Right lobe of liver (tissue), 6 donors: Measurements from ENCODE around the gene FBXL13. TPM values are rescaled to one million over a fixed set of nuclear protein-coding genes. Genes with fewer than 3 reads are reported as not detected.

Experiments
- ATAC-seq, 4 donors: fragments of 200-7000 bp; cut with Tn5 transposase; one replicate each; pipeline ENCODE4 v1.9.1; 2020; ENCODE audit warnings: mild to moderate bottlenecking in 4 of 4, moderate library complexity in 4 of 4
- DNase-seq, 3 donors: peaks; one replicate each; pipeline ENCODE4 v3.0.0-alpha.2; 2020
- H3K27ac ChIP-seq, 3 donors: fragments of 200-600 bp; one replicate each; pipeline ENCODE4 v1.8.0; 2022
- H3K27me3 ChIP-seq, 2 donors: fragments of 200-600 bp; one replicate each; pipeline ENCODE4 v1.8.0; 2022
- H3K36me3 ChIP-seq, 4 donors: fragments of 200-600 bp; sonication (generic) in 1 of 4; one replicate each; pipeline versions ENCODE4 v1.5.1 to v1.8.0; 2017 to 2022; ENCODE audit warnings: control low read depth in 1 of 4
- H3K4me1 ChIP-seq, 4 donors: fragments of 200-600 bp; sonication (generic) in 1 of 4; one replicate each; pipeline versions ENCODE4 v1.5.1 to v1.8.0; 2017 to 2022; ENCODE audit warnings: control low read depth in 1 of 4
- H3K4me3 ChIP-seq, 3 donors: fragments of 200-600 bp; one replicate each; pipeline ENCODE4 v1.8.0; 2022
- H3K9me3 ChIP-seq, 4 donors: fragments of 200-600 bp; sonication (generic) in 1 of 4; one replicate each; pipeline versions ENCODE4 v1.5.1 to v1.8.0; 2017 to 2022; ENCODE audit warnings: control low read depth in 1 of 4
- POLR2A ChIP-seq: fragments of 450-650 bp; IDR thresholded peaks from one replicate; pipeline ENCODE4 v1.6.1; 2017; ENCODE audit warnings: antibody characterized with exemption, mild to moderate bottlenecking
- WGBS: methylation state at CpG from one replicate; pipeline ENCODE4 v1.1.6; 2018; ENCODE audit warnings: low coverage, low lambda C conversion rate; ENCODE audit not compliant: insufficient coverage; ENCODE audit errors: missing lambda C conversion rate; 5-methylcytosine and 5-hydroxymethylcytosine counted together
- intact Hi-C, 2 donors: fragments of 100-400 bp; cut with DNase I; formaldehyde crosslinking; loops; one replicate each; pipeline versions ENCODE4 v1.11.2 to v1.14.1; 2022
- total RNA-seq, 6 experiments: library from RNA; depleted of rRNA in 2 of 6; stranded (reverse); fragments of >200 nt in 2 of 6; fragmentation: NEBNext Ultra II Directional in 3 of 6; extraction: Animal tissue kit (Norgen Biotek cat#: 25700) in 3 of 6; gene quantifications; one replicate each; pipeline versions ENCODE4 v1.1.0 to v1.2.4, GENCODE V29; 2016 to 2023
- TF ChIP-seq, protein P1 (sequence below), 4 donors: fragments of 200-600 bp in 3 of 4; fragments of 450-650 bp in 1 of 4; IDR thresholded peaks; one replicate each; pipeline versions ENCODE4 v1.5.1 to v1.8.0; 2016 to 2022; ENCODE audit warnings: antibody characterized with exemption in 4 of 4, mild to moderate bottlenecking in 2 of 4
- donor health status: DM: no; HTN: yes; CAD: no.
- donor health status: DM: no; HTN: no; CAD: no.
- donor health status: DM: no; HTN: no; CAD: no.
- donor health status: DM: no; HTN: yes; CAD: no.
- donor health status: DM: no; HTN: yes; CAD: no.

Gene FBXL13
- total RNA-seq, 6 experiments from 2014 or later = 0.12 to 0.31 (median 0.20) TPM; not detected in 2

DNA sequence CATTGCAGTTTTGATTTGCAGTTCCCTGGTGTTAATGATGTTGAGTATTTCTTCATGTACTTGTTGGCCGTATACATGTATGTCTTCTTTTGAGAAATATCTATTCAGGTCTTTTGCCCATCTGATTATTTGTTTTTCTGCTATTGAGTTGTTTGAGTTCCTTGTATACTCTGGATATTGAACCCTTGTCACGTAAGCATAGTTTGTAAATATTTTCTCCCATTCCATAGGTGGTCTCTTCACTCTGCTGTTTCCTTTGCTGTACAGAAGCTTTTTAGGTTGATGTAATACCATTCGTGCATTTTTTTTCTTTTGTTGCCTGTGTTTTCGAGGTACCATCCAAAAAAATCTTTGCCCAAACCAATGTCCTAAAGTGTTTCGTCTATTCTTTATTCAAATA lies 205.4 kb downstream of the FBXL13 start:
- H3K4me3 ChIP-seq = no peak overlapping the region

DNA sequence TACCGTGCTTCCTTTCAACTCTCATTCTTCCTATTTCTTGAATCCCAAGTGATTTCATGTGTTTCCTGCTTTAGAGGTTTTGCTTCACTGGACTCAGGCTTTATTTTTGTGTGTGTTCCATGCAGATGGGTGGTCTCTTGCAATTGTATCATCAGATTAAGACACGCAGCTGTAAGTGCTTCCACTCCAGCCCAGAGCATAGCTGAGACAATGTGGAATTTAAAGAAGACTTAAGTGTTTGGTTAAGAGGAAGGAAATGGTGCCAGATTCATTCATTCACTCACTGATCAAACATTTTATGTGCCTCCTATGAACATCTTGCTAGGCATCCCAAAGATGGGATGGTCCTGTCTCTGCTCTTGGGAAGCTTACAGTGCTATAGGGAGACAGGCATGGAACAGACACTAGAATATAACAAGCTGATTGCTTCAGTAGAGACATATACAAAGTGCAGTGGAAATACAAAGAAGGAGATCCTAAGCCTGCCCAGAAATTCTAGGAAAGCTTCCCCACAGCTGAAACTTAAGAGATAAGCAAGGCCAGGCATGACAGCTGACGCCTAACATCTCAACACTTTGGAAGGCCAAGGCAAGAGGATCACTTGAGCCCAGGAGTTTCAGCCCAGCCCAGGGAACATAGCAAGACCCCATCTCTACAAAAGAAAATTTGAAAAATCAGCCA lies 207.9 kb downstream of the FBXL13 start:
- 66% methylated on average over 3 of the region's 3 CpGs for WGBS
- Histone ChIP-seq H3K36me3 (no peaks in the 10 kb centered on the region), H3K4me1 (no peaks in the 10 kb centered on the region), H3K27ac (no peak overlapping the region), H3K27me3 (no peaks in the 10 kb centered on the region), H3K9me3 (no peaks in the 10 kb centered on the region), H3K4me3 (no peak overlapping the region)
- intact Hi-C loops = no loop called here
- no peak for DNase-seq
- TF ChIP-seq, protein P1, sequence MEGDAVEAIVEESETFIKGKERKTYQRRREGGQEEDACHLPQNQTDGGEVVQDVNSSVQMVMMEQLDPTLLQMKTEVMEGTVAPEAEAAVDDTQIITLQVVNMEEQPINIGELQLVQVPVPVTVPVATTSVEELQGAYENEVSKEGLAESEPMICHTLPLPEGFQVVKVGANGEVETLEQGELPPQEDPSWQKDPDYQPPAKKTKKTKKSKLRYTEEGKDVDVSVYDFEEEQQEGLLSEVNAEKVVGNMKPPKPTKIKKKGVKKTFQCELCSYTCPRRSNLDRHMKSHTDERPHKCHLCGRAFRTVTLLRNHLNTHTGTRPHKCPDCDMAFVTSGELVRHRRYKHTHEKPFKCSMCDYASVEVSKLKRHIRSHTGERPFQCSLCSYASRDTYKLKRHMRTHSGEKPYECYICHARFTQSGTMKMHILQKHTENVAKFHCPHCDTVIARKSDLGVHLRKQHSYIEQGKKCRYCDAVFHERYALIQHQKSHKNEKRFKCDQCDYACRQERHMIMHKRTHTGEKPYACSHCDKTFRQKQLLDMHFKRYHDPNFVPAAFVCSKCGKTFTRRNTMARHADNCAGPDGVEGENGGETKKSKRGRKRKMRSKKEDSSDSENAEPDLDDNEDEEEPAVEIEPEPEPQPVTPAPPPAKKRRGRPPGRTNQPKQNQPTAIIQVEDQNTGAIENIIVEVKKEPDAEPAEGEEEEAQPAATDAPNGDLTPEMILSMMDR (IDR thresholded peaks at IDR 0.05) = no peak
- TF ChIP-seq POLR2A = no peak
- ATAC-seq = no peak

More for the DNA sequence above, 205.4 kb downstream of the FBXL13 start:
- no peak for TF ChIP-seq POLR2A
- TF ChIP-seq, protein P1 (IDR thresholded peaks at IDR 0.05) = no peak
- DNase-seq (no peak), ATAC-seq (no peak)
- Histone ChIP-seq H3K27me3 (no peaks in the 10 kb centered on the region), H3K36me3 (no peaks in the 10 kb centered on the region), H3K4me1 (no peaks in the 10 kb centered on the region), H3K27ac (no peak overlapping the region), H3K9me3 (no peaks in the 10 kb centered on the region)
- intact Hi-C loops = no loop called here
- 63% methylated on average over 5 of the region's 5 CpGs for WGBS

DNA sequence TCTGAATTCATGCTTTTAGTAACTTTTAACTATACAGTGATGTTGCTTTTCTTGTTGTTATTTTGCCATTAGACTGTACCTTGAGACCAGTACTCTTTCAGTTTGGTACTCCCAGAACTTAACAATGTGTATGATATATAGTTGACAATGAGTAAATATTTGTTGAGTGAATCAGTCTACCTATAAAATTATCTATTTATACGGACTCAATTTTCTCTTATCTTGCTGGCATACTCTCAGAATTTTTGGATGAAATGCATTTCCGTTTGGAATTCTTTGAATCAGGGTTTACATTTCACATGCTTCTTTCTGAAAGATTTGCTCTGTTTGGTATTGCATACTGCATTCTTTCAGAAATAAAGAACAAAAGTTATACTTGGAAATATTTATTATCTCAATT lies 209.6 kb downstream of the FBXL13 start:
- DNase-seq (no peak), ATAC-seq (no peak)
- no peak overlapping the region for H3K4me3 ChIP-seq
- 37% methylated on average over 2 of the region's 2 CpGs for WGBS
- no peaks in the 10 kb centered on the region for H3K4me1 ChIP-seq
- no peak overlapping the region for H3K27ac ChIP-seq
- TF ChIP-seq, protein P1 (IDR thresholded peaks at IDR 0.05) = no peak
- TF ChIP-seq POLR2A = no peak
- intact Hi-C loops = no loop called here
- no peaks in the 10 kb centered on the region for H3K9me3 ChIP-seq
- no peaks in the 10 kb centered on the region for H3K27me3 ChIP-seq
- no peaks in the 10 kb centered on the region for H3K36me3 ChIP-seq

DNA sequence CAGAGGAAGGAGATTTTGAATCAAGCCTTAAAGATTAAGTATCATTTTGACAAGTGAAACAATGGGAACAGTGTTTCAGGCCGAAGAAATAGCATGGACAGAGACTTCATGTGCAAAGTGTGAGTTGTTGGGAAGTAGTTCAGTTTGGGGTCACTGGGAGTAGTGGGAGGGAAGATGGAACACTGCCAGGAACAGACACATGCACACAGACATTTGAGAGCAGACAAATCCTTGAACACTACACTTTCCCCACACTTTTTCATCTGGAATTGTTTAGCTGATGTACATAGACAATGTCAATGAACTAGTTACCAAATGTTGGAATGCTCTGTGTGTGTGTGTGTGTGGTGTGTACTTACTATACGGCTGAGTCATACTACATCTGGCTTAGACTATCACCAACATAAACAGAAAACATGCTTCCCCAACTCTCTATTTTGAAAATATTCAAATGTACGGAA lies 214.2 kb downstream of the FBXL13 start:
- Histone ChIP-seq H3K9me3 (no peaks in the 10 kb centered on the region), H3K27me3 (no peaks in the 10 kb centered on the region), H3K36me3 (no peaks in the 10 kb centered on the region), H3K4me1 (no peaks in the 10 kb centered on the region), H3K27ac (no peak overlapping the region), H3K4me3 (no peak overlapping the region)
- 55% methylated on average over 3 of the region's 3 CpGs for WGBS
- TF ChIP-seq, protein P1 (IDR thresholded peaks at IDR 0.05) = no peak
- no peak for TF ChIP-seq POLR2A
- ATAC-seq = peak in 1 of 4 donors; percentile 16
- DNase-seq = no peak
- intact Hi-C loops = no loop called here
